ENCODE data around the gene FNDC4. TPM values are rescaled to one million over a fixed set of nuclear protein-coding genes. Genes with fewer than 3 reads are reported as not detected.

FNDC4 gene
- polyA plus RNA-seq, 3 donors, result not detected

GRCh38 chr2:27446057-27446456 lies 48.9 kb downstream of the FNDC4 start:
- no peak for DNase-seq
- Mint-ChIP-seq H3K36me3 (peaks cover 51 to 61% of the 10 kb centered on the region in 2 donors), H3K9me3 (peaks cover 0 to 1% (median 0%) of the 10 kb centered on the region in 7 donors), H3K27me3 (ENCODE audit: low read depth in 3 of 3) (peaks cover 0 to 3% (median 0%) of the 10 kb centered on the region in 3 donors), H3K4me1 (peaks cover 4% of the 10 kb centered on the region), H3K4me3 (no peak overlapping the region), H3K27ac (no peak overlapping the region)
- Histone ChIP-seq H3K4me3 (replicated peaks in 1 of 3; ENCODE audit: low read depth in 2 of 3, low read length in 3 of 3) (no peak overlapping the region), H3K79me2 (ENCODE audit: insufficient read depth, low read length) (no peaks in the 10 kb centered on the region), H3K36me3 (replicated peaks in 1 of 2; ENCODE audit: control insufficient read depth in 1 of 2, insufficient read depth in 2 of 2, low read length in 2 of 2) (peaks cover 20 to 43% of the 10 kb centered on the region in 2 donors), H3K9me3 (replicated peaks in 1 of 2; ENCODE audit: control insufficient read depth in 1 of 2, insufficient read depth in 1 of 2, low read length in 2 of 2) (no peaks in the 10 kb centered on the region), H3K4me1 (ENCODE audit: control insufficient read depth in 1 of 2, insufficient read depth in 2 of 2, low read length in 2 of 2) (no peaks in the 10 kb centered on the region), H3K27ac (ENCODE audit: low read depth in 1 of 2, low read length in 2 of 2) (no peak overlapping the region), H4K20me1 (ENCODE audit: insufficient read depth, low read length) (peaks cover 4% of the 10 kb centered on the region), H3K9ac (ENCODE audit: insufficient read depth, low read length, poor library complexity, severe bottlenecking) (no peak overlapping the region), H3K27me3 (ENCODE audit: control insufficient read depth in 2 of 2, insufficient read depth in 2 of 2, low read length in 2 of 2) (no peaks in the 10 kb centered on the region), H2AFZ (ENCODE audit: insufficient read depth, low read depth, low read length, poor library complexity, severe bottlenecking) (no peak overlapping the region), H3K4me2 (replicated peaks; ENCODE audit: extremely low read depth, low read length, poor library complexity, severe bottlenecking) (no peak overlapping the region)
- no peak for TF ChIP-seq CTCF (IDR thresholded peaks at IDR 0.05)
- WGBS (ENCODE audit: insufficient coverage), result no CpG with 5 or more reads among the region's 3 CpGs
- intact Hi-C loops (cut with micrococcal nuclease), result no loop called here

GRCh38 chr2:27445615-27446014 lies 49.4 kb downstream of the FNDC4 start:
- H3K9ac ChIP-seq (ENCODE audit: insufficient read depth, low read length, poor library complexity, severe bottlenecking), result no peak overlapping the region
- TF ChIP-seq CTCF (IDR thresholded peaks at IDR 0.05), result no peak
- Mint-ChIP-seq H3K4me1 (peaks cover 4% of the 10 kb centered on the region), H3K27me3 (ENCODE audit: low read depth in 3 of 3) (peaks cover 0 to 3% (median 0%) of the 10 kb centered on the region in 3 donors), H3K9me3 (peaks cover 0 to 1% (median 0%) of the 10 kb centered on the region in 7 donors), H3K36me3 (peaks cover 54 to 66% of the 10 kb centered on the region in 2 donors), H3K4me3 (no peak overlapping the region), H3K27ac (peak overlapping the region in 2 of 7 donors; percentile 30 to 46)
- no peak overlapping the region for H3K4me3 ChIP-seq (replicated peaks in 1 of 3; ENCODE audit: low read depth in 2 of 3, low read length in 3 of 3)
- intact Hi-C loops (cut with micrococcal nuclease), result no loop called here
- no peaks in the 10 kb centered on the region for H3K27me3 ChIP-seq (ENCODE audit: control insufficient read depth in 2 of 2, insufficient read depth in 2 of 2, low read length in 2 of 2)
- no peaks in the 10 kb centered on the region for H3K4me1 ChIP-seq (ENCODE audit: control insufficient read depth in 1 of 2, insufficient read depth in 2 of 2, low read length in 2 of 2)
- no peaks in the 10 kb centered on the region for H3K79me2 ChIP-seq (ENCODE audit: insufficient read depth, low read length)
- H3K4me2 ChIP-seq (replicated peaks; ENCODE audit: extremely low read depth, low read length, poor library complexity, severe bottlenecking), result no peak overlapping the region
- DNase-seq, result no peak
- no peaks in the 10 kb centered on the region for H3K9me3 ChIP-seq (replicated peaks in 1 of 2; ENCODE audit: control insufficient read depth in 1 of 2, insufficient read depth in 1 of 2, low read length in 2 of 2)
- 100% methylated on average over 3 of the region's 8 CpGs for WGBS (ENCODE audit: insufficient coverage)
- H3K27ac ChIP-seq (ENCODE audit: low read depth in 1 of 2, low read length in 2 of 2), result no peak overlapping the region
- H3K36me3 ChIP-seq (replicated peaks in 1 of 2; ENCODE audit: control insufficient read depth in 1 of 2, insufficient read depth in 2 of 2, low read length in 2 of 2), result peaks cover 25 to 48% of the 10 kb centered on the region in 2 donors
- no peak overlapping the region for H2AFZ ChIP-seq (ENCODE audit: insufficient read depth, low read depth, low read length, poor library complexity, severe bottlenecking)
- peaks cover 4% of the 10 kb centered on the region for H4K20me1 ChIP-seq (ENCODE audit: insufficient read depth, low read length)

Data from CD14-positive monocyte (primary cell).